ENCODE data around the gene RND3.

DNA sequence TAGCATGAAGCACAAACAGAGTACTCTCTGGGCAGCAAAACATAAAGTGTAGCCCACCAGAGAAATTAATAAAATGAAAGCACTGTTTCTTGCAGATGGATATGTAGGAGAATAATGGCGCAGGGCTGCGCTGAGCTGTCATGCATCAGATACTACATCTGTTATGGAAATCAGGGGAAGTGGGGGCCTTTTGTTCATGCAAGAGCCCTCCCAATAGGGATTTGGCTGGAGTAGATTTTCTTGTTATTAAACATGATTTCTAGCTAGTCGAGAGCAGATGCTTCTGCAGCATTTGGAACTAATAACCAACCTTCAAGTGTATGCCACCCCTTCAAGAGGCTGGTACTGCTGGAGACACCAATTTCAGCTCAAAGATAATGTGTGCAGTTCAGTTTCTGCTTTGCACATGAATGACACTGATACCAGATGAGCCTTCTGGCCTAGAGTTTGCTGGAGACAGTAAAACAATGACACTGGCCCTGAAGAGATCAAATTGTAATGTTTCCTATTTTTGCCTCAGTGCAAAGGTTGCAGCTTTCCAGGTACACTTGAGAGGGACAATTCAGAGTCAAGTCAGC lies 58.0 kb downstream of the RND3 start:
- TF ChIP-seq, protein P1, sequence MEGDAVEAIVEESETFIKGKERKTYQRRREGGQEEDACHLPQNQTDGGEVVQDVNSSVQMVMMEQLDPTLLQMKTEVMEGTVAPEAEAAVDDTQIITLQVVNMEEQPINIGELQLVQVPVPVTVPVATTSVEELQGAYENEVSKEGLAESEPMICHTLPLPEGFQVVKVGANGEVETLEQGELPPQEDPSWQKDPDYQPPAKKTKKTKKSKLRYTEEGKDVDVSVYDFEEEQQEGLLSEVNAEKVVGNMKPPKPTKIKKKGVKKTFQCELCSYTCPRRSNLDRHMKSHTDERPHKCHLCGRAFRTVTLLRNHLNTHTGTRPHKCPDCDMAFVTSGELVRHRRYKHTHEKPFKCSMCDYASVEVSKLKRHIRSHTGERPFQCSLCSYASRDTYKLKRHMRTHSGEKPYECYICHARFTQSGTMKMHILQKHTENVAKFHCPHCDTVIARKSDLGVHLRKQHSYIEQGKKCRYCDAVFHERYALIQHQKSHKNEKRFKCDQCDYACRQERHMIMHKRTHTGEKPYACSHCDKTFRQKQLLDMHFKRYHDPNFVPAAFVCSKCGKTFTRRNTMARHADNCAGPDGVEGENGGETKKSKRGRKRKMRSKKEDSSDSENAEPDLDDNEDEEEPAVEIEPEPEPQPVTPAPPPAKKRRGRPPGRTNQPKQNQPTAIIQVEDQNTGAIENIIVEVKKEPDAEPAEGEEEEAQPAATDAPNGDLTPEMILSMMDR (IDR thresholded peaks at IDR 0.05), result no peak
- no peak for TF ChIP-seq POLR2A (IDR thresholded peaks at IDR 0.05)
